ENCODE results near the gene ANKS3.

GRCh38 chr16:4674926-4675530, 59.0 kb downstream of the ANKS3 start:
- TF ChIP-seq CTCF (IDR thresholded peaks at IDR 0.05) (no peak), POLR2A (IDR thresholded peaks at IDR 0.05) (no peak)
